Kidney glomerular epithelial cell (primary cell): ENCODE measurements around the gene R3HDM1.
"Not testable (repeated sequence)": the region's sequence is repeated elsewhere in the genome, so short reads cannot be mapped to it uniquely, and the experiment has no call there.

Experiments
- DNase-seq: peaks from one replicate; lab custom pipeline; 2025; lab: John Stamatoyannopoulos, UW

R3HDM1 gene

GRCh38 chr2:135641156-135642068 is 110.1 kb downstream of the R3HDM1 start:
- DNase-seq, result no peak

GRCh38 chr2:135647836-135648579 is 116.7 kb downstream of the R3HDM1 start:
- no peak for DNase-seq

DNA sequence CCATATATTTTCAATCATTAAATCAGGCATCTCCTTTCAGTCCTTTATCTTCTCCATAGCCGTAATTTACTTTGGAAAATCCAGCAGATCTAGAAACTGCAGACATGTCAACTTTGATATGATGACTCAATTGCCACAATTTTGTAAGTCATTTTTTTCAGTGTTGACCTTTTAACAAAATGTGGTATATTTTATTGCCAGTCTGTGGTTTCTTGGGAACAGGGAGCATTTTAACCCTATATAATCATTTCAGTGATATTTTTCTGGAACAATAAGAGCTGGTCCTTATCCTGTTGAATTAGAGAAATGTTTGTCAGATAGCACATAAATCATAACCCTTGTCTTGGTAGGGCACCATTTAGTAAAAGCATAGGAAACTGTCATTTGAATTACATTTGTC is 119.4 kb downstream of the R3HDM1 start:
- DNase-seq, result no peak

GRCh38 chr2:135651717-135652116 is 120.4 kb downstream of the R3HDM1 start:
- no peak for DNase-seq

DNA sequence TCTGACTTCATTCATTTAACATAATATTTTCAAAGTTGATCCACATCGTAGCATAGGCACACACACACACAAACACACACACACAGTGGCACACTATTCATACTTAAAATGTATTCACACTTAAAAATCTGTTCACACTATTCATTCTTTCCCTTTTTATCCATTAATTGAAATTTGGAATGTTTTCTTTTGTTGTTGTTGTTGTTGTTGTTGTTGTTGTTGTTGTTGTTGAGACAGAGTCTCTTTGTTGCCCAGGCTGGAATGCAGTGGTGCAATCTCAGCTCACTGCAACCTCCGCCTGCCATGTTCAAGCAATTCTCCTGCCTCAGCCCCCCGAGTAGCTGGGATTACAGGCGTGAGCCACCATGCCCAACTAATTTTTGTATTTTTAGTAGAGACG is 123.0 kb downstream of the R3HDM1 start:
- not testable (repeated sequence) for DNase-seq

DNA sequence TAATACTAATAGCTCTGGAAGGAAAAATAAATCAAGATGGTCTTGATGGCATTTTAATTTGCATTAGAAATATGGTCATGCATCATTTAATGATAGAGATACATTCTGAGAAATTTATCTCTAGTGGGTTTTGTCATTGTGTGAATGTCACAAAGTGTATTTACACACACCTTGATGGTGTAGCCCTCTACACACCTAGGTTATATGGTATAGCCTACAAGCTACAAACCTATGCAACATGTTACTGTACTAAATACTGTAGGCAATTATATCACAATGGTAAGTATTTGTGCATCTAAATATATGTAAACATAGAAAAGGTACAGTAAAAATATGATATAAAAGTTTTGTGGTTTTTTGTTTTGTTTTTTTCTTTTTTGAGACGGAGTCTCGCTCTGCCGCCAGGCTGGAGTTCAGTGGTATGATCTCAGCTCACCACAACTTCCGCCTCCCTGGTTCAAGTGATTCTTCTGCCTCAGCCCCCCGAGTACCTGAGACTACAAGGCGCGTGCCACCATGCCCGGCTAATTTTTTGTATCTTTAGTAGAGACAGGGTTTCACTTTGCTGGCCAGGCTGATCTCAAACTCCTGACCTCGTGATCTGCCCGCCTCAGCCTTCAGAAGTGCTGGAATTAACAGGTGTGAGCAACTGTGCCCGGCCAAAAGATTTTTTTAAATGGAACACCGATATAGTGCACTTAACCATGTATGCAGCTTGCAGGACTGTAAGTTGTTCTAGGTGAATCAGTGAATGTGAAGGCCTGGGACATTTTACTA is 126.7 kb downstream of the R3HDM1 start:
- no peak for DNase-seq

DNA sequence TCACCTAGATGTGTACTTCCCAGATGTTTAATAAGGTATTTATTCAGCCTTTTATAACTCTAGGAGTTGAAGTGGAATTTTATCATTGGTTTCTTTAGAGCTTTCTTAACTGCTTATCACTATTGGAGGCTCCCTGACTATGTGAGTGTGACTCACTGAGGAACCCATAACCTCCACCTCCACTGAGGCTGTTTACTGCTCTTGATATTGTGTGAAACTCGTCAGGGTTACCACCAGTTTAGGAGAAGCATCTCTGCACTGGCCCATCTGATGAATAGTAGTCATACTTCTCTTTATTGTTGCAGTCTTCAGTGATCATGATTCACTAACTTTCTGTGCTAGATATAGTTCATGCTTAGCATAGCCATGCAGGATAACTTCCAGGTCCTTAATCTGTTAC is 130.8 kb downstream of the R3HDM1 start:
- DNase-seq, result no peak

GRCh38 chr2:135663148-135663700 is 131.9 kb downstream of the R3HDM1 start:
- DNase-seq, result no peak

GRCh38 chr2:135664623-135665068 is 133.4 kb downstream of the R3HDM1 start:
- DNase-seq, result peak; percentile 39

- no peak for DNase-seq
Observed at GRCh38 chr2:135667045-135667444, 135.8 kb downstream of the R3HDM1 start.

DNA sequence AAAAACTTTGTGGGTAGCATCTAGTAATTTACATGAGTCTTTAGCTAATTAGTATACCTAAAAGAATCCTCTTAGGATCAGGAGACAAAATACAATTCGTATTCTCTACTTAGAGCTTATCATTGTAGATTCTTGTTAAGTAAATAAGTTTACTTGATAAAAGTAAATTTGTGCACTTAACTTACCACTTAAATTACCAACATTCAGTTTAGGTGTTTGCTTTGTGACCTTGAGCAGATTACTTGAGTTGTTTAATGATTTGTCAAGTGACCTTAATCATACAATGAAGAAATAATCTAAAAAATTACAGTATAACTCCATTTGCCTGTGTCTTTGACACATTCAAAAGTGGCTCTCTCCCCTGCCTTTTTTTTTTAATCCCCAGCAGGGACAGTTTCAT is 143.2 kb downstream of the R3HDM1 start:
- DNase-seq, result no peak

DNA sequence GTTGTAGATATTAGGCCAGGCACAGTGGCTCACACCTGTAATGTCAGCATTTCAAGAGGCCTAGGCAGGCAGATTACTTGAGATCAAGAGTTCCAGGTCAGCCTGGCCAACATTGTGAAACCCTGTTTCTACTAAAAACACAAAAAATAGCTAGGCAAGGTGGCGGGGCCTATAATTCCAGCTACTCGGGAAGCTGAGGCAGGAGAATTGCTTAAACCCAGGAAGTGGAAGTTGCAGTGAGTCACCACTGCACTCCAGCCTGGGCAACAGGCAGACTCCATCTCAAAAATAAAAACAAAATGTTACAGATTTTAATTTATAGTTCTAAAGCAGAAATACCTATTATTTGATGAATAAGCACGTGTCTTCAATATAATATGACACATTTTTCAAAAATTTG is 144.7 kb downstream of the R3HDM1 start:
- no peak for DNase-seq

- DNase-seq, result no peak
Observed at GRCh38 chr2:135679125-135679524, 147.8 kb downstream of the R3HDM1 start.

- DNase-seq, result no peak
Observed at GRCh38 chr2:135685361-135685760, 154.1 kb downstream of the R3HDM1 start.

DNA sequence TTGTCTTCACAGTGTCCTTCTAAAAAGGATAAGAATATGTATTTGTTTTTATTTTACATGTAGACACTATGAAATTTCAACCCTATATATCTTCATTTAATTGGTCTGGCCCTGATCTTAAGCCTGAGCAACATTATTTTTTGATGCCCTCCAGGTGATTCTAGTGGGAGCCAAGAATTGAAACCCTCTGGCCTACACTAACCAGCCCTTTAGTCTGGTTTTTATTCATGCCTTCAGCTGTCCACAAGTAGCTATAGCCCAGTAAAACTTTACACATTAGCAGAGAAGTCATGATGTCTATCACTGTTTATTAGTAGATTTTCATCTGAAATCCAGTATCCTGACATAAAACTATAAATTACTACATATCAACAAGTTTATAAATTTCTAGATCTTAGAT is 157.7 kb downstream of the R3HDM1 start:
- no peak for DNase-seq

DNA sequence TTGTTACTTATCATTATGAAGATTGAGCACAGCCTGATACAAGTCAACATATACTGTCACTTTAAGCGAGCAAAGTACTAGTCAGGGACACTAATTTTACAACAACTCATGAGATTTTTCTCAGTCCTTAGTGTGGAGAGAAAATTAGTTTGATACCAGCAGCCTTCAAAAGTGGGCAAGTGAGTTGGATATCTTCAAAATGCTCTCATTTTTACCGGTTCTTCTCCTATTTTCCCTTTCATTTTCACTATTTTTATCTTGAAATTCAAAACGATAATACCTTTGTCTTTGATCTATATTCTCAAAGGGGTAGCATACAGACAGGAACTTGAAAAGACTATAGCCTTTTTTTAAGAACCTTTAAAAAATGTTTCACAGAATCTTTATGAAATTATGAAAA is 158.4 kb downstream of the R3HDM1 start:
- DNase-seq, result no peak

DNA sequence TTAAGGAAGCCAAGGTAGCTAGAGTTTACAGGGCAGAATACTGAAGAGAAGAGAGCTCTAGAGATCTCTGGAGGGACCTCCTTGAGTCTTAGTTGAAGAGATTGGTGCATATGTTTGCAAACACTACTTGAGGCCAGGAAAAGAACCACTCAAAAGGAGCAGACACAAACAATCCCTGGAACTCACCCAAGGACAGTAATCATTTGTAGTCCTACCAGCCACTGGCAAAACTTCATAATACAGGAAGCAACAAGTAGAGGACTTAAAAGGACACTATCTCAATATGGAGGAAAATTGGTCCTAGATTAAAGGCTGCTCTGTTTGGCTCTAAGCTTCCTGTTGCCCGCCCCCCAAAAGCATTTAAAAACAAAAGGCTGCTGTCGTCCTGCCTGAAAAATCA is 163.4 kb downstream of the R3HDM1 start:
- no peak for DNase-seq

GRCh38 chr2:135698838-135699237 is 167.6 kb downstream of the R3HDM1 start:
- no peak for DNase-seq

DNA sequence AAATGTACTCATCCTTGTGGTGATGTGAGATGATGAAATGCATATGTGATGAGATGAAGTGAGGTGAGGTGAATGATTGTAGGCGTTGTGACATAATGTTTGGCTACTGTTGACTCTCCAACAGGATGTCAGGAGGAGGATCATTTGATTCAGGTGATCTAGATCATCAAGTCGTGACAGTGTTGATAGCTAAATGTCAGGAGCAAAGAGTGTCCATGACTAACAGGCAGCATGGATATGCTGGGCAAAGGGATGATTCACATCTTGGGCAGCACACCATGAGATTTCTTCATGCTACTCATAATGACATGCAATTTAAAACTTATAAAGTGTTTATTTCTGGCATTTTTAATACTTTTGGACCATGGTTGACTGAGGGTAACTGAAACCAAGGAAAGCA is 170.2 kb downstream of the R3HDM1 start:
- peak; percentile 57 for DNase-seq

- DNase-seq, result no peak
Observed at GRCh38 chr2:135703300-135703699, 172.0 kb downstream of the R3HDM1 start.

DNA sequence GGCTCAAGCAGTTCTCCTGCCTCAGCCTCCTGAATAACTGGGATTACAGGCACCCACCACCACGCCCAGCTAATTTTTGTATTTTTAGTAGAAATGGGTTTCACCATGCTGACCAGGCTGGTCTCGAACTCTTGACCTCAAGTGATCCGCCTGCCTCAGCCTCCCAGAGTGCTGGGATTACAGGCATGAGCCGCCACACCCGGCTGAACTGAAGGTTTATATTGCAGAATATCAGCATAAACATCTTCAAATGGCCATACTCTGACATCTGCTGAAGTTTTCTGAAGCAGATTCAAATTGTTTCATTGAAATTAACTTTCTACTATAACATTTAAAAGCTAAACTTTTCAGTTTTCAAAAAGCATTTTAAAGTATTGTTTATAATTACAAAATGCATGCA is 172.8 kb downstream of the R3HDM1 start:
- DNase-seq, result not testable (repeated sequence)

DNA sequence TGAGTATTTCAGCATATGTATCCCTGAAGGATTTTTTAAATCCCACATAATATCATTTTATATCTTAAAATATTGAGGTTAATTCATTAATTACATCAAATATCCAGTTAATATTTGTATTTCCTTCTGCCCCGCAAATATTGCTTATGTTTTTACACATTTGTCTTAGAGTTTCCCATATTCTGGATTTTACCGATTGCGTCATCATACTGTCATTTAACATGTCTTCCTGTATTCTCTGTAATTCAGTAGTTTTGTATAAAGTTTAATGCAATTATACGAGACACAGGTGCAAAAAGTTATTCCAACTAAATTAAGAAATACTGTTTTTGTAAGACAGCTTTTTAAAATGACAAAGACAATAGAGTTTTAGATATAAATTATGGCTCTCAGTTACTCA is 176.9 kb downstream of the R3HDM1 start:
- no peak for DNase-seq
